SH-SY5Y (cell line): ENCODE measurements around the gene NCOA4.

Experiments used
- GATA2 ChIP-seq: IDR thresholded peaks from 2 replicates; pipeline ENCODE4 v1.6.1; 2011; ENCODE audit warnings: mild to moderate bottlenecking, low read depth, low read length
- GATA3 ChIP-seq: IDR thresholded peaks from 2 replicates; pipeline ENCODE4 v1.6.1; 2011; ENCODE audit warnings: low read depth, mild to moderate bottlenecking, low read length, moderate library complexity

Gene NCOA4

GRCh38 chr10:46030091-46030937 is at the start of gene NCOA4:
NCOA4 (minus strand) TSS chr10:46030623; CDS start chr10:46016680, 13,943 bp downstream.
- TF ChIP-seq GATA3 = no peak
- no peak for TF ChIP-seq GATA2

- TF ChIP-seq GATA2 (no peak), GATA3 (no peak)
Observed at GRCh38 chr10:46079831-46080585, 49.6 kb upstream of the NCOA4 start.

- TF ChIP-seq GATA2 (no peak), GATA3 (no peak)
Observed at GRCh38 chr10:46077731-46078413, 47.4 kb upstream of the NCOA4 start.

GRCh38 chr10:46077141-46077554 is 46.7 kb upstream of the NCOA4 start:
- TF ChIP-seq GATA2 = no peak
- TF ChIP-seq GATA3 = no peak

- TF ChIP-seq GATA2 = no peak
- TF ChIP-seq GATA3 = no peak
Observed at GRCh38 chr10:46075869-46076268, 45.4 kb upstream of the NCOA4 start.

- TF ChIP-seq GATA2 (no peak), GATA3 (no peak)
Observed at GRCh38 chr10:46074196-46074946, 43.9 kb upstream of the NCOA4 start.

GRCh38 chr10:46073564-46073963 is 43.1 kb upstream of the NCOA4 start:
- TF ChIP-seq GATA2 (no peak), GATA3 (no peak)

- no peak for TF ChIP-seq GATA3
- TF ChIP-seq GATA2 = no peak
Observed at GRCh38 chr10:46070749-46071148, 40.3 kb upstream of the NCOA4 start.

- TF ChIP-seq GATA2 (no peak), GATA3 (no peak)
Observed at GRCh38 chr10:46069771-46070463, 39.5 kb upstream of the NCOA4 start.

GRCh38 chr10:46068905-46069304 is 38.5 kb upstream of the NCOA4 start:
- TF ChIP-seq GATA2 (no peak), GATA3 (no peak)

GRCh38 chr10:46068117-46068516 is 37.7 kb upstream of the NCOA4 start:
- TF ChIP-seq GATA3 (no peak), GATA2 (no peak)

- no peak for TF ChIP-seq GATA3
- TF ChIP-seq GATA2 = no peak
Observed at GRCh38 chr10:46064269-46064817, 33.9 kb upstream of the NCOA4 start.

- TF ChIP-seq GATA2 (no peak), GATA3 (no peak)
Observed at GRCh38 chr10:46062723-46063428, 32.5 kb upstream of the NCOA4 start.
